ENCODE data around the gene POLR1B.
A peak's percentile ranks its signal among the peaks of the same experiment; 100 is the strongest.

Gene POLR1B

GRCh38 chr2:112626604-112627059 is 84.4 kb downstream of the POLR1B start:
- Histone ChIP-seq H3K4me3 (ENCODE audit: low read length) (peak overlapping the region; percentile 45), H3F3A (ENCODE audit: control insufficient read depth, insufficient read depth) (no peaks in the 10 kb centered on the region), H3K4me1 (ENCODE audit: control insufficient read depth, low read length) (peaks cover 16% of the 10 kb centered on the region), H3K27ac (ENCODE audit: low read depth, low read length) (no peak overlapping the region), H3K79me2 (ENCODE audit: control insufficient read depth, low read length) (no peaks in the 10 kb centered on the region), H3K36me3 (ENCODE audit: control insufficient read depth, low read length) (no peaks in the 10 kb centered on the region), H3K9me3 (ENCODE audit: control insufficient read depth, insufficient read depth, low read length) (no peaks in the 10 kb centered on the region), H3K9me2 (replicated peaks; ENCODE audit: control insufficient read depth, low read length) (no peaks in the 10 kb centered on the region), H4K20me1 (ENCODE audit: control insufficient read depth, insufficient read depth, low read depth, low read length) (no peaks in the 10 kb centered on the region), H3K4me2 (ENCODE audit: low read length) (peak overlapping the region; percentile 61), H3K27me3 (ENCODE audit: control insufficient read depth, low read length) (peaks cover 19% of the 10 kb centered on the region)
- TF ChIP-seq, protein P1, sequence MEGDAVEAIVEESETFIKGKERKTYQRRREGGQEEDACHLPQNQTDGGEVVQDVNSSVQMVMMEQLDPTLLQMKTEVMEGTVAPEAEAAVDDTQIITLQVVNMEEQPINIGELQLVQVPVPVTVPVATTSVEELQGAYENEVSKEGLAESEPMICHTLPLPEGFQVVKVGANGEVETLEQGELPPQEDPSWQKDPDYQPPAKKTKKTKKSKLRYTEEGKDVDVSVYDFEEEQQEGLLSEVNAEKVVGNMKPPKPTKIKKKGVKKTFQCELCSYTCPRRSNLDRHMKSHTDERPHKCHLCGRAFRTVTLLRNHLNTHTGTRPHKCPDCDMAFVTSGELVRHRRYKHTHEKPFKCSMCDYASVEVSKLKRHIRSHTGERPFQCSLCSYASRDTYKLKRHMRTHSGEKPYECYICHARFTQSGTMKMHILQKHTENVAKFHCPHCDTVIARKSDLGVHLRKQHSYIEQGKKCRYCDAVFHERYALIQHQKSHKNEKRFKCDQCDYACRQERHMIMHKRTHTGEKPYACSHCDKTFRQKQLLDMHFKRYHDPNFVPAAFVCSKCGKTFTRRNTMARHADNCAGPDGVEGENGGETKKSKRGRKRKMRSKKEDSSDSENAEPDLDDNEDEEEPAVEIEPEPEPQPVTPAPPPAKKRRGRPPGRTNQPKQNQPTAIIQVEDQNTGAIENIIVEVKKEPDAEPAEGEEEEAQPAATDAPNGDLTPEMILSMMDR (IDR thresholded peaks at IDR 0.05; ENCODE audit: low read depth, low read length, poor library complexity, severe bottlenecking): peak; percentile 95
- no peak for TF ChIP-seq EZH2phosphoT487 (IDR thresholded peaks at IDR 0.05; ENCODE audit: borderline replicate concordance, low read length)
